H1 (cell line): ENCODE data around the gene BRSK2. TPM values are rescaled to one million over a fixed set of nuclear protein-coding genes. Genes with fewer than 3 reads are reported as not detected.

Source experiments
- BCL11A ChIP-seq, 2 experiments: IDR thresholded peaks; one replicate each; pipeline ENCODE4 v1.6.1; 2011; ENCODE audit warnings: low read depth in 2 of 2, low read length in 2 of 2, mild to moderate bottlenecking in 2 of 2
- EZH2 ChIP-seq: fragments of 200-600 bp; sonication (generic); IDR thresholded peaks from 2 replicates; pipeline ENCODE4 v1.7.1; 2012; ENCODE audit warnings: low read depth, mild to moderate bottlenecking, moderate library complexity, low read length, inconsistent platforms; ENCODE audit not compliant: severe bottlenecking
- HDAC6 ChIP-seq: IDR thresholded peaks from one replicate; pipeline ENCODE4 v1.7.1; 2012; ENCODE audit warnings: low read depth, mild to moderate bottlenecking, inconsistent platforms, low read length, moderate library complexity
- POLR2AphosphoS5 ChIP-seq: IDR thresholded peaks from 2 replicates; pipeline ENCODE4 v1.6.1; 2011; ENCODE audit warnings: low read depth, low read length
- RXRA ChIP-seq: IDR thresholded peaks from 2 replicates; pipeline ENCODE4 v1.6.1; 2011; ENCODE audit warnings: low read depth, mild to moderate bottlenecking, low read length, moderate library complexity; ENCODE audit not compliant: insufficient read depth
- SIX5 ChIP-seq: IDR thresholded peaks from 2 replicates; pipeline ENCODE4 v1.6.1; 2011; ENCODE audit warnings: mild to moderate bottlenecking, low read depth, low read length
- SP1 ChIP-seq: IDR thresholded peaks from 2 replicates; pipeline ENCODE4 v1.6.1; 2011; ENCODE audit warnings: low read depth, low read length
- TBP ChIP-seq: IDR thresholded peaks from 2 replicates; pipeline ENCODE4 v1.6.1; 2011; ENCODE audit warnings: low read depth, low read length, improper control_type of control experiment
- polyA plus RNA-seq, 7 experiments: library from polyadenylated mRNA; depleted of rRNA in 3 of 7; stranded (reverse) in 5 of 7; unstranded in 2 of 7; fragments of >200 nt in 5 of 7; fragments of 200-250 nt in 2 of 7; gene quantifications; 1 replicate in 5 of 7; 2 replicates in 1 of 7; 4 replicates in 1 of 7; pipeline versions ENCODE4 v1.2.1 to v1.2.3, GENCODE V29; 2011 to 2013; ENCODE audit warnings: missing spikeins in 2 of 7, mixed read lengths in 2 of 7
- total RNA-seq: library from RNA; stranded (reverse); fragmentation: NEBNext Ultra II Directional; extraction: Animal tissue kit (Norgen Biotek cat#: 25700); gene quantifications from 2 replicates; pipeline ENCODE4 v1.2.1, GENCODE V29; 2021
- TF ChIP-seq, protein P1 (sequence below): fragments of 300-600 bp; sonication (generic); IDR thresholded peaks from 2 replicates; pipeline ENCODE4 v1.7.1; 2012; ENCODE audit warnings: low read length, moderate library complexity, mild to moderate bottlenecking, inconsistent platforms; ENCODE audit not compliant: insufficient replicate concordance
- TF ChIP-seq, protein P2 (sequence below): IDR thresholded peaks from 2 replicates; pipeline ENCODE4 v1.6.1; 2012; ENCODE audit warnings: inconsistent platforms

The BRSK2 gene
- total and polyA plus RNA-seq, 2 of the 8 experiments (the other 6 are each of a cell fraction or from before 2014, with no cell fraction given), result 17.3 to 27.1 TPM

DNA sequence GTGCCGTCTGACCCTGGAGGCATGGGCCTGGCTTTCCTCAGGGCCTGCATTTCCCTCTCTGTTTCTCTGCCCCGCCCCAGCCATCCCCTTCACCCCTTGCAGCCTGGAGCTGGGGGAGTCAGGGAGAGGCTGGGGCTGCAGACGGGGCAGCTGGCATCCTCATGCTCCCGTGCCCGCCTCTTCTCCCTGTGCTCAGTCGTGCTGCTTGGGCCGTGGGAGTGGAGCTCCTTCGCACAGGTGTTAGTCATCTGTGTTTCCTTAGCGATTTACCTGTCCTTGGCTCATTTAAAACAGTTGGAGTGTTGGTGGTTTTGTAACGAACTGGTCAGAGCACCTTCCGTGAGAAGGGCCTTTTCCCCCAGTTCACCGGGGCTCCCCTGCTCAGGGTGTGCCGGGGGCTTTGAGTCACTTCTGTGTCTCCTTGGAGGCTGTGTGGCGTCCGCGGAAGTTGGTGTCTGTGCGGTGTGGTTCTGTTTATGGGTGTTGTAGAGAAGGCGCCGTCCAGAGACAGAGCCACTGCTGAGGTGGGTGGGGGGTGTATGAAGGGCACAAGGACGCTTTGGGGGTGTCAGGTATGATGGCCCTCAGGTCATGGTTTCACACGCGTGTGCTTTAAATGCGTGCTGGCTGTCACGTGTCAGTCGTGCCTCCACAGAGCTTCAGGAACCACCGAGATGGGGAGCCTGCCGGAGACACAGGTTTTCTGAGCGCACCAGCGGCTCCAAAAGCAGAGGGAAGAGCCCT, 19.5 kb downstream of the BRSK2 start (continued):
- TF ChIP-seq, protein P1, sequence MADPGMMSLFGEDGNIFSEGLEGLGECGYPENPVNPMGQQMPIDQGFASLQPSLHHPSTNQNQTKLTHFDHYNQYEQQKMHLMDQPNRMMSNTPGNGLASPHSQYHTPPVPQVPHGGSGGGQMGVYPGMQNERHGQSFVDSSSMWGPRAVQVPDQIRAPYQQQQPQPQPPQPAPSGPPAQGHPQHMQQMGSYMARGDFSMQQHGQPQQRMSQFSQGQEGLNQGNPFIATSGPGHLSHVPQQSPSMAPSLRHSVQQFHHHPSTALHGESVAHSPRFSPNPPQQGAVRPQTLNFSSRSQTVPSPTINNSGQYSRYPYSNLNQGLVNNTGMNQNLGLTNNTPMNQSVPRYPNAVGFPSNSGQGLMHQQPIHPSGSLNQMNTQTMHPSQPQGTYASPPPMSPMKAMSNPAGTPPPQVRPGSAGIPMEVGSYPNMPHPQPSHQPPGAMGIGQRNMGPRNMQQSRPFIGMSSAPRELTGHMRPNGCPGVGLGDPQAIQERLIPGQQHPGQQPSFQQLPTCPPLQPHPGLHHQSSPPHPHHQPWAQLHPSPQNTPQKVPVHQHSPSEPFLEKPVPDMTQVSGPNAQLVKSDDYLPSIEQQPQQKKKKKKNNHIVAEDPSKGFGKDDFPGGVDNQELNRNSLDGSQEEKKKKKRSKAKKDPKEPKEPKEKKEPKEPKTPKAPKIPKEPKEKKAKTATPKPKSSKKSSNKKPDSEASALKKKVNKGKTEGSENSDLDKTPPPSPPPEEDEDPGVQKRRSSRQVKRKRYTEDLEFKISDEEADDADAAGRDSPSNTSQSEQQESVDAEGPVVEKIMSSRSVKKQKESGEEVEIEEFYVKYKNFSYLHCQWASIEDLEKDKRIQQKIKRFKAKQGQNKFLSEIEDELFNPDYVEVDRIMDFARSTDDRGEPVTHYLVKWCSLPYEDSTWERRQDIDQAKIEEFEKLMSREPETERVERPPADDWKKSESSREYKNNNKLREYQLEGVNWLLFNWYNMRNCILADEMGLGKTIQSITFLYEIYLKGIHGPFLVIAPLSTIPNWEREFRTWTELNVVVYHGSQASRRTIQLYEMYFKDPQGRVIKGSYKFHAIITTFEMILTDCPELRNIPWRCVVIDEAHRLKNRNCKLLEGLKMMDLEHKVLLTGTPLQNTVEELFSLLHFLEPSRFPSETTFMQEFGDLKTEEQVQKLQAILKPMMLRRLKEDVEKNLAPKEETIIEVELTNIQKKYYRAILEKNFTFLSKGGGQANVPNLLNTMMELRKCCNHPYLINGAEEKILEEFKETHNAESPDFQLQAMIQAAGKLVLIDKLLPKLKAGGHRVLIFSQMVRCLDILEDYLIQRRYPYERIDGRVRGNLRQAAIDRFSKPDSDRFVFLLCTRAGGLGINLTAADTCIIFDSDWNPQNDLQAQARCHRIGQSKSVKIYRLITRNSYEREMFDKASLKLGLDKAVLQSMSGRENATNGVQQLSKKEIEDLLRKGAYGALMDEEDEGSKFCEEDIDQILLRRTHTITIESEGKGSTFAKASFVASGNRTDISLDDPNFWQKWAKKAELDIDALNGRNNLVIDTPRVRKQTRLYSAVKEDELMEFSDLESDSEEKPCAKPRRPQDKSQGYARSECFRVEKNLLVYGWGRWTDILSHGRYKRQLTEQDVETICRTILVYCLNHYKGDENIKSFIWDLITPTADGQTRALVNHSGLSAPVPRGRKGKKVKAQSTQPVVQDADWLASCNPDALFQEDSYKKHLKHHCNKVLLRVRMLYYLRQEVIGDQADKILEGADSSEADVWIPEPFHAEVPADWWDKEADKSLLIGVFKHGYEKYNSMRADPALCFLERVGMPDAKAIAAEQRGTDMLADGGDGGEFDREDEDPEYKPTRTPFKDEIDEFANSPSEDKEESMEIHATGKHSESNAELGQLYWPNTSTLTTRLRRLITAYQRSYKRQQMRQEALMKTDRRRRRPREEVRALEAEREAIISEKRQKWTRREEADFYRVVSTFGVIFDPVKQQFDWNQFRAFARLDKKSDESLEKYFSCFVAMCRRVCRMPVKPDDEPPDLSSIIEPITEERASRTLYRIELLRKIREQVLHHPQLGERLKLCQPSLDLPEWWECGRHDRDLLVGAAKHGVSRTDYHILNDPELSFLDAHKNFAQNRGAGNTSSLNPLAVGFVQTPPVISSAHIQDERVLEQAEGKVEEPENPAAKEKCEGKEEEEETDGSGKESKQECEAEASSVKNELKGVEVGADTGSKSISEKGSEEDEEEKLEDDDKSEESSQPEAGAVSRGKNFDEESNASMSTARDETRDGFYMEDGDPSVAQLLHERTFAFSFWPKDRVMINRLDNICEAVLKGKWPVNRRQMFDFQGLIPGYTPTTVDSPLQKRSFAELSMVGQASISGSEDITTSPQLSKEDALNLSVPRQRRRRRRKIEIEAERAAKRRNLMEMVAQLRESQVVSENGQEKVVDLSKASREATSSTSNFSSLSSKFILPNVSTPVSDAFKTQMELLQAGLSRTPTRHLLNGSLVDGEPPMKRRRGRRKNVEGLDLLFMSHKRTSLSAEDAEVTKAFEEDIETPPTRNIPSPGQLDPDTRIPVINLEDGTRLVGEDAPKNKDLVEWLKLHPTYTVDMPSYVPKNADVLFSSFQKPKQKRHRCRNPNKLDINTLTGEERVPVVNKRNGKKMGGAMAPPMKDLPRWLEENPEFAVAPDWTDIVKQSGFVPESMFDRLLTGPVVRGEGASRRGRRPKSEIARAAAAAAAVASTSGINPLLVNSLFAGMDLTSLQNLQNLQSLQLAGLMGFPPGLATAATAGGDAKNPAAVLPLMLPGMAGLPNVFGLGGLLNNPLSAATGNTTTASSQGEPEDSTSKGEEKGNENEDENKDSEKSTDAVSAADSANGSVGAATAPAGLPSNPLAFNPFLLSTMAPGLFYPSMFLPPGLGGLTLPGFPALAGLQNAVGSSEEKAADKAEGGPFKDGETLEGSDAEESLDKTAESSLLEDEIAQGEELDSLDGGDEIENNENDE, result no peak
- no peak for TF ChIP-seq POLR2AphosphoS5
- no peak for TF ChIP-seq SIX5
- TF ChIP-seq HDAC6, result no peak
- TF ChIP-seq BCL11A (IDR thresholded peaks at IDR 0.05; ENCODE audit: low read depth in 2 of 2, low read length in 2 of 2), result no peak
- TF ChIP-seq RXRA, result no peak
- TF ChIP-seq TBP, result no peak
- TF ChIP-seq, protein P2, sequence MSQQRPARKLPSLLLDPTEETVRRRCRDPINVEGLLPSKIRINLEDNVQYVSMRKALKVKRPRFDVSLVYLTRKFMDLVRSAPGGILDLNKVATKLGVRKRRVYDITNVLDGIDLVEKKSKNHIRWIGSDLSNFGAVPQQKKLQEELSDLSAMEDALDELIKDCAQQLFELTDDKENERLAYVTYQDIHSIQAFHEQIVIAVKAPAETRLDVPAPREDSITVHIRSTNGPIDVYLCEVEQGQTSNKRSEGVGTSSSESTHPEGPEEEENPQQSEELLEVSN, result no peak
- no peak for TF ChIP-seq EZH2
- no peak for TF ChIP-seq SP1
